Adrenal gland (tissue), 5 donors: Measurements from ENCODE around the gene CARMIL3.

Experiments
- POLR2A ChIP-seq, 2 donors: fragments of 450-650 bp; IDR thresholded peaks; one replicate each; pipeline ENCODE4 v1.6.1; 2017; ENCODE audit warnings: antibody characterized with exemption in 2 of 2, mild to moderate bottlenecking in 2 of 2, moderate library complexity in 1 of 2
- TF ChIP-seq, protein P1 (sequence below), 6 experiments: fragments of 450-650 bp in 4 of 6; fragments of 200-600 bp in 2 of 6; sonication (generic) in 1 of 6; IDR thresholded peaks; 1 replicate in 5 of 6; 2 replicates in 1 of 6; pipeline versions ENCODE4 v1.5.1 to v1.8.0; 2016 to 2021; ENCODE audit warnings: antibody characterized with exemption in 6 of 6, mild to moderate bottlenecking in 2 of 6, moderate library complexity in 1 of 6
- donor health status: DM: no; HTN: no; CAD: no.

DNA sequence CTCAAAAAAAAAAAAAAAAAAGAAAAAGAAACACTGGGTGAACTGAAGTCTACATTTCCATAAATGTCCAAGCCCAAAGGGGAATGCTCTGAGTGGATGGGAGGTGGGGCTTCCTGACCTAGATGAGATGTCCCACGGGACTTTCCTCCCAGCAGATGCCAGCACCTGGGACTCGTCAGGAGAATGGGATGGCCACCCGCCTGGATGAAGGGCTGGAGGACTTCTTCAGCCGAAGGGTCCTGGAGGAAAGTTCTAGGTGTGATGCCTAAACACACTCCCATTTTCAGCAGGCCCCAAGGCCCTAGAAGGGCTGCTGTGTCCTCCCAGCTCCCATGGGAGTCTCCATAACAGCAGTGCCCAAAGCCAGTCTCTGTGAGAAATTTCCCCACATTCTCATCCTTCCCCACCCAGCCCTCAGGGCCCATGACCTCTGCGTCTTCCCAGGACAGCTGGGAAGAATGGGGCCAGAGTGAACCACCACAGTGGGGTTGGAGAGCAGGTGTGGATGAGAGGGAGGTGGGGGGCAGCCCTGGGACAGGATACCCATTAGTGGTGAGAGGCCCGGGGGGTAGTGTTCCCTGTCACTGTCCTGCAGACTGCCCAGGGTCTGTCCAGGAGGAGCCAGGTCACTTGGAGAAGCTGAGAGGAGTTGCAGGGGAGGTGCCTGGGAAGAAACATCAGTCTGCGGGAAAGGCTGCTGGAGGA lies 12.4 kb downstream of the CARMIL3 start:
- TF ChIP-seq, protein P1, sequence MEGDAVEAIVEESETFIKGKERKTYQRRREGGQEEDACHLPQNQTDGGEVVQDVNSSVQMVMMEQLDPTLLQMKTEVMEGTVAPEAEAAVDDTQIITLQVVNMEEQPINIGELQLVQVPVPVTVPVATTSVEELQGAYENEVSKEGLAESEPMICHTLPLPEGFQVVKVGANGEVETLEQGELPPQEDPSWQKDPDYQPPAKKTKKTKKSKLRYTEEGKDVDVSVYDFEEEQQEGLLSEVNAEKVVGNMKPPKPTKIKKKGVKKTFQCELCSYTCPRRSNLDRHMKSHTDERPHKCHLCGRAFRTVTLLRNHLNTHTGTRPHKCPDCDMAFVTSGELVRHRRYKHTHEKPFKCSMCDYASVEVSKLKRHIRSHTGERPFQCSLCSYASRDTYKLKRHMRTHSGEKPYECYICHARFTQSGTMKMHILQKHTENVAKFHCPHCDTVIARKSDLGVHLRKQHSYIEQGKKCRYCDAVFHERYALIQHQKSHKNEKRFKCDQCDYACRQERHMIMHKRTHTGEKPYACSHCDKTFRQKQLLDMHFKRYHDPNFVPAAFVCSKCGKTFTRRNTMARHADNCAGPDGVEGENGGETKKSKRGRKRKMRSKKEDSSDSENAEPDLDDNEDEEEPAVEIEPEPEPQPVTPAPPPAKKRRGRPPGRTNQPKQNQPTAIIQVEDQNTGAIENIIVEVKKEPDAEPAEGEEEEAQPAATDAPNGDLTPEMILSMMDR (IDR thresholded peaks at IDR 0.05) = no peak
- no peak for TF ChIP-seq POLR2A (IDR thresholded peaks at IDR 0.05)
